GM18508 (cell line): ENCODE data around the gene RBM20.
"Not testable (repeated sequence)": the region's sequence is repeated elsewhere in the genome, so short reads cannot be mapped to it uniquely, and the experiment has no call there.

ENCODE experiments used
- ATAC-seq: cut with Tn5 transposase; IDR thresholded peaks from one replicate; pipeline ENCODE4 v1.9.1; 2021; ENCODE audit warnings: moderate number of reproducible peaks; ENCODE audit not compliant: insufficient read depth, unreplicated experiment

Gene RBM20

DNA sequence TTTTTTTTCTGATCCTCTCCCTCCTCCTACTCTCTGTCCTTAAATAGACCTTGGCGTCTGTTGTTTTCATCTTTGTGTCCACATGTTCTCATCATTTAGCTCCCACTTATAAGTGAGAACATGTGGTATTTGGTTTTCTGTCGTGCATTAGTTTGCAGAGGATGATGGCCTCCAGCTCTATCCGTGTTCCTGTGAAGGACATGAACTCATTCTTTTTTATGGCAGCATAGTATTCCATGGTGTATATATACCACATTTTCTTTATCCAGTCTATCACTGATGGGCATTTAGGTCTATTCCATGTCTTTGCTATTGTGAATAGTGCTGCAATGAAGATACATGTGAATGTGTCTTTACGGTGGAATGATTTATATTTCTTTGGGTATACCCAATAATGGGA, 20.8 kb upstream of the RBM20 start:
- ATAC-seq, result not testable (repeated sequence)

- ATAC-seq, result no peak
These were observed 18.7 kb upstream of the RBM20 start for GRCh38 chr10:110625356-110625894.

DNA sequence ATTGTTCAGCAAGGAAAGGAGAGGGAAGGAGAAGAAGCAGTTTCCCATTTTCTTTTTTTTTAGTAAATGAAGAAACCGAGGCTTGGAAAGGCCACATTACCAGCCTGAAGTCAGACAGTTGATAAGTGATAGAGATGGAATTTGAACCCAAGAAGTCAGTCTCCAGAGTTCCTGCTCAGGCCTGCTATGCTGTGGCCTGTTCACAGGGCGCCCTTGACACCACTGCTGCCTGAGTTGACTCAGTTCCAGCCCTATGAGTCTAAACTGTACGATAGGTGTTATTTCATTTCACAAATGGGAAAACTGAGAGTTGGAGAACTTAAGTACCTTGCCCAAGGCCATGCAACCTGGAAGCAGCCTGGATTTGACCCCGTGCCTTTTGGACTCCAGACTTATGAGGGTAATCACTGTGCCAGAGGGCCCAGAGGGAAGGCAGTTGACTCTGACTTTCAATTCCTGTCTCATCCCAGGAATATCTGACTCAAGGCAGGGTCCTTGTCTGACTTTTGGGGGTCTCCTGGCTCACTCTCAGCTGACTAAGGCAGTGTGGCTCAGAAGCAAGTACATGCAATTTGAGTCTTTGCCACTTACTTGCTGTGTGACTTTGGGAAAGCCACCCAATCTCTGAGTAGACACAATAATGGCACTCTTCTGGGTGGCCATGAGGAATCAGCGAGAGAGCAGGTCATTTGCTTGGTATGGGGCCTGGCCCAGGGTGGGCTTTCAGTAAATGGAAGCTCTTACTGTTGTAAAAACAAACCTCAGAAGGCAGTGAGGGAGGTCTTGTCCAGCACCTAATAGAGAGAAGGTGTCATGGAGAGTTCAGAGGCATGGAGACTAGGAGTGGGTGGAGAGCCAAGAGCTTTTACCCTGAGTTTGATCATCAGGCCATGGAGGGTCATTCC, 17.9 kb upstream of the RBM20 start:
- ATAC-seq, result no peak

GRCh38 chr10:110628161-110628560, 16.0 kb upstream of the RBM20 start:
- ATAC-seq, result no peak

- ATAC-seq, result no peak
These were observed 14.4 kb upstream of the RBM20 start for GRCh38 chr10:110629680-110630191.

DNA sequence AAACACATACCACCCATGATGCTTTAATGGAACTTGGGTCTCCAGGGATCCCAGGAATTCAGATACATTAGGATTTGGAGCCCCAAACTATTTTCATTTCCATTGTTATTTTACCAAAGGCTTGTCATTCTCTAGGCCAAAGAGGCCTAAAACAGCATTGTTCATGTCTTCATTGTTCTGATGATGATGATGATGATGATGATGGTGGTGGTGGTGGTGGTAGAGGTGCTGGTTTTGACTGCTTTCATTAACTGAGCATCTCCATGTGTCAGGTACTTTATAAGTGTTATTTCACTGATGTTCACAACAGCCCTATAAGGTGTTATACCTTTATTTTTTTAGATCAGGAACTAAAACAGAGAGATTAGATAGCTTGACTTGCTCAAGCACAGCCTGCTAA, 12.2 kb upstream of the RBM20 start:
- no peak for ATAC-seq

GRCh38 chr10:110632591-110633215, 11.4 kb upstream of the RBM20 start:
- no peak for ATAC-seq

GRCh38 chr10:110634527-110635209, 9.5 kb upstream of the RBM20 start:
- ATAC-seq, result no peak

DNA sequence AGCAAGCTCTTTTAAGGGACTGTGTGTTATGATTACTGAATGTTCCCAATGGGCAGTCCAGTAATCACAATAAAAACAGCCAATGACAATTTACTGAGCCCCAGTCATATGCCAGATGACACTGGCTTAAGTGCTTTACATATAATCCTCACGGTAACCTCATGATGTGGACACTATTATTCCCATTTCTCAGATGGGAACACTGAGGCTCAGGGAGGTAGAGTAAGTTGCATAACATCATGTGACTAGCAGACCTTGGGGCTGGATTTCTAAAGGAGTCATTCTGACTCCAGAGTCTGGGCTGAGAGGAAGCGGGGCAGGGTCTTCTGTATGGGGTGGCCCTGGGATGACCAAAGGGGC, 7.6 kb upstream of the RBM20 start:
- ATAC-seq, result no peak

DNA sequence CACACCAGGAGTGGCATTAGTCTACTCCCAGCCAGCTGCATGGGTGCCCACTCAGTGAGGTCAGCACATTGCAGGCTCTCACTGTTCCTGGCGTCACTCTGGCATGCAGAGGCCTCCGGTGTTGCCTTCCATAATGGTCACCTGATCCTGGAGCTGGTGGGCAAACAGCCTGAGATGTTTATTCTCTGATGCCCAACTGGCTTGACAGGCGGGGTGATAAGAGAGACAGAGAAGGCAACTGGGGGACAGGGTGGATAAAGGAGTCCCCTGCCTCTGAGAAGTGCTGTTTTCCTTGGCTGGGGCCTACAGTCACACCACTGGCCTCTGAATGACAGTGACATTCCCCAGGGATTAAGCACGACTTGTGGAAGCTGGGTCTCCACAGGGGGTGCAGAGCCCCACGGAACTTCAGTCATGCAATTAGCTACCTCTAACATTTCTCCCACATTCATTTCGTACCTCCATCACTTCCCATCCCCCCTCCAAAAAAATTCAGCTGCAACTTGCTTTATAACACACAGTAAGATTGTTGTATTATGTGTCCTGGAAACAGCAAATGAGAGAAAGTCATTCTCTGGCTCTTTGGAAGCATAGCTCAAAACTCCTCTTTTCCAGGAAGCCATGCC, 7.1 kb upstream of the RBM20 start:
- ATAC-seq, result no peak

GRCh38 chr10:110637558-110638053, 6.5 kb upstream of the RBM20 start:
- no peak for ATAC-seq

GRCh38 chr10:110638319-110638718, 5.8 kb upstream of the RBM20 start:
- no peak for ATAC-seq

- ATAC-seq, result not testable (repeated sequence)
These were observed 5.1 kb upstream of the RBM20 start for GRCh38 chr10:110639046-110639445.

DNA sequence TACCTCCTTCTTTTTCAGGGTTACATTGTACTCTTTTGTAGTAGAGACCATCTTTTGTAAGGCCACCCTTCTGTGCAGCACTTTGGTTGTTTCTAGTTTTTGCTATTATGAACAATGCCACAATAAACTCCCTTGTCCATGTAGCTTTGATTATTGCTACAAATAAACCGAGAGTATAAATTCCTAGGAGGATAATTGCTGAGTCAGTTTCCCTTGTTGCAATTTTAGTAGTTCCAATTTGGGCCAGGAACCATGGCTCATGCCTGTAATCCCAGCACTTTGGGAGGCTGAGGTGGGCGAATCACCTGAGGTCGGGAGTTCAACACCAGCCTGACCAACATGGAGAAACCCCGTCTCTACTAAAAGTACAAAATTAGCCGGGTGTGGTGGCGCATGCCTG, 4.3 kb upstream of the RBM20 start:
- ATAC-seq, result not testable (repeated sequence)

DNA sequence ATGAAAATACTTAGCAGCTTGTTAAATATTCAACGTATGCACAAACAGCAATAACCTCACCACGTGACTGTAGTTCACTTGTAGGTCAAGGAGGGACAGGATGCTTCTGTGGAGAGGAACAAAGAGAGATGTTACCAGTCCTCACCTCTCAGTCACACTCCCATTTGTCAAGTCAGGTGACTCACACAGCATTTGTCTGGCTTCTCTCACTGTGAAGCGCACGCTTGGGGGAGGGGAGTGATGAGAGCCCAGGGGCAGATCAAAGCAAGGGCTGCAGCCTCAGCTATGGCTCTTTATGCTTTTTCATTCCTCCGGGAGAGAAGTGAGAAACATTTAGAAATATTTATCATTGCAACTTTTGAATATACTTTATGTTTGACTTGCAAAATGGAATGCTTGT, 2.9 kb upstream of the RBM20 start:
- ATAC-seq, result no peak

GRCh38 chr10:110642204-110643034, 1.7 kb upstream of the RBM20 start:
- ATAC-seq, result no peak

GRCh38 chr10:110643035-110643652, 992 bp upstream of the RBM20 start:
- ATAC-seq, result no peak

DNA sequence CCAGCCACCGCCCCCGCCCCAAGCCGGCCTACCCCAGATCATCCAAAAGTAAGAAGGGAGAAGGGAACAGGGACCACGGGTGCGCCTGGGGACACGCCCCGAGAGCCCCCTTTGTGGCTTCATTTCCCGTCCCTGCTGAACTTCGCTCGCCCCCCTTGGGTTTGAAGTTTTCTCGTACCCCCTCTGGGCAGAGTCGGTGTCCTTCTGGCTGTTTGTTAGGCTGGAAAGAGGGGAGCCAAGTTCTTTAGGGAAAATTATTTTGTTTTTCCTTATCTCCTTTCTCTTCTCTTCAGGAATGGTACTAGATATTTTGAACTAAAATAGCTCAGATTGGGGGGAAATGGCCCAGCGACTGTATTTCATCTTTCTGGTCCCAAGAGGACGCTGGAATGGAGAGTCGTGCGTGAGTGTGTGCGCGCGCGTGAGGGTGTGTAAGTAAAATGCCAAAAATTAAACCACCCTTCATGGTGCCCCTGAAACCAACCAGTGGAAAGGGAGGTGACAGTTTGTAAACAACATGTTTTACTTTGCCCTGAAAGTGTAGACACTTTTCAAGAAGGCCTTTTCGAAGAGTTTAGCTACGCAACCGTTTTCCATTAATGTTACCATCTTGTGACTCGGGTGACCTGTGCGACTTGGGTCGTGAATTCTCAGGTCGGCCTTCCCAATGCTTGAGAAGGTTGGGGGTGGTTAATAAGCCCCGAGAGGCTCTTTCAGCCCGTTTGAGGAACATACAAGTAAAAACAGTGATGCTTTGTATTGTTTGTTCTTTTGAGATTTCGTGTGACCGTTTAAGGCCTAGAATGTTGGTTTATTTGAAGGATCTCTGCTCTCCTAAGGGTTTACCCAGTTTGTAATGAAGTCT, 694 bp downstream of the RBM20 start:
- ATAC-seq, result no peak
